Vein endothelial cell (primary cell): Measurements from ENCODE around the gene KIAA1549. TPM values are rescaled to one million over a fixed set of nuclear protein-coding genes. Genes with fewer than 3 reads are reported as not detected.

Experiments used
- small RNA-seq: library from RNA; depleted of rRNA; stranded (forward); fragments of <200 nt; gene quantifications from one replicate; pipeline ENCODE3, GENCODE V24; 2012
- total RNA-seq: library from RNA; depleted of rRNA; stranded (reverse); fragments of >200 nt; gene quantifications from 2 replicates; pipeline ENCODE4 v1.2.3, GENCODE V29; 2012

Gene KIAA1549
- 3.9 and 5.0 TPM in 2 replicates for total RNA-seq

DNA sequence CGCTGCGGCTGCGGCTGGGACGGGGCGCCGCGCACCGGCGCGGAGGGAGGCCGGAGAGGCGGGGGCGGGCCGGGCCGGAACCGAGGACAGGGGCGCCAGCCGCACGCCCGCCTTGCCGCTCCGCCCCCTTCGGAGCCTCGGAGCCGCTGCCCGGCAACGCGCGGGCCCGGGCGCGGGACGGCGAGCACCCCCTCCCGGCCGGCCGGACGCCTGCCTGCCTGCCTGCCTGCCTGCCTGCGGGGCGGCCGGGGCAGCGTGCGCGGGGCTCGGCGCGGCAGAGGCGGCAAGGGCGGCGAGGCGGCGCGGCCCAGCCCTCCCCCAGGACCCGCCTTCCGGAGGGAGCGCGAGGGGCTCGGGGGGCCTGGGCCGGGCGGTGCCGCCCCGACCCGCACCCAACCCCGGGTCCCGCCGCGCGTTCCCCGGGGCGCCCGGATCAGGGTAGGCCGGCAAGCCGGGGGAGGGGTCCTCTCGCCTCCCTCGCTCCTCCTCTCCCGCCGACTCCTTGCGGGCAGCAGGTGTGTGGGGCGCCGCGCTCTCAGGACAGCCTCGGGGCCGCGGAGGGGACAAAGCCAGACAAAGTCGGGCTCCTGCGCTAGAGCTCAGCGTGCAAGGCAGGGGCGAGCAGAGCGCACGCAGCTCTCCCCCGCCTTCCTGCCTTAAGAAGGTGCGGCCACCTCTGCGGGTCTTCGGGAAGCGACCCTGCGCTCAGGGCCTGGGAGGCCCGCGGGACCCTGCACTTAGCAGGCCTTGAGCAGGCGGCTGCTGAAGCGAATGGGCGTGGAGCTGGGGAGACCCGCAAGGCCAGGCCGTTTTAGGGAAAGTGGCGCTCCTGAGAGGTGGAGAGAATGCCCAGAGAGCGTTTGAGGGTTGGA, at the start of gene KIAA1549:
TSS of gene KIAA1549 (minus strand) at position 58 of the 872 bp plus-strand sequence. CDS start 120 bp downstream, outside the sequence.

DNA sequence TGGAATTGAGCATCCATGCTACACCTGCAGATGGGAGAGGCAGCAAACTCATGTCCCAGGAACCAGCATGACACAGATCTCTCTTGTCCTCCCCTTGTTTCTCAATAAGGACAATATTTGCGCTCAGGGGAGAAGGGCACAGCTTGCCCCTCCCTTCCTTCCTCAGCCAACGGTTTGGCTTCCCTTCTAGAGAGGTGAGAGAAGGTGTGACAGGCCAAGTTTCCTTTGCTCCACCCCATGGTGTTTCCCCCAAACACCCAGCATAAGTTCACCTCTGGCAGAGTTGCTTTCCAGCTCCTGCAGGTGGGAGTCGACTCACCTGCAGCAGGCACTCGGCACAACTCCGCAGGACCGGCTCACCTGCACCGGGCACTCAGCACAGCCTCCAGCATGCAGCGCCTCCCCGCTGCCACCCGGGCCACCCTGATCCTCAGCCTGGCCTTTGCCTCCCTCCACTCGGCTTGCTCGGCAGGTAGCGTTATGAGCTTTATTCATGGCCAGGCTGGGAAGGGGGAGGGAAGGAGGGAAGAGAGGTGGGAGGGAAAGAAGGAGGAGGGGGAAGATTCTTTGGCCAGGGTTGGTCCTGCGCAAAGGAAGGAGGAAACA, 183.4 kb downstream of the KIAA1549 start, which contains the start of the genes ATP6V0A4 and TMEM213:
TSS of gene ATP6V0A4 (minus strand) at position 482 of the 606 bp plus-strand sequence. CDS start 26,949 bp downstream, outside the sequence.
TSS of gene TMEM213 (plus strand) at position 280 of the 606 bp plus-strand sequence. CDS start at position 391, 111 bp downstream.

Small RNA genes within 50 kb of the gene (small RNA-seq; reads per million reads assigned to genes)
- gene RNU6-1272P = not detected

Other genes starting within 250 kb of the KIAA1549 start
- gene TMEM213, start 183.4 kb downstream of the KIAA1549 start, total RNA-seq = not detected in 2 replicates
- gene ATP6V0A4, start 183.2 kb downstream of the KIAA1549 start, total RNA-seq = 0.33 and 0.38 TPM in 2 replicates
- gene ZC3HAV1L, start 54.7 kb upstream of the KIAA1549 start, total RNA-seq = 29.7 and 33.0 TPM in 2 replicates
- gene ZC3HAV1, start 128.3 kb upstream of the KIAA1549 start, total RNA-seq = 58.1 and 60.5 TPM in 2 replicates
- 5.9 and 8.0 TPM in 2 replicates for gene UBN2, start 249.8 kb upstream of the KIAA1549 start, total RNA-seq